Astrocyte of the hippocampus (primary cell): ENCODE measurements around the gene UBE2R2.

Experiments used
- DNase-seq: peaks from one replicate; pipeline ENCODE4 v3.0.0; 2011; ENCODE audit warnings: low read depth, low spot score

UBE2R2 gene

DNA sequence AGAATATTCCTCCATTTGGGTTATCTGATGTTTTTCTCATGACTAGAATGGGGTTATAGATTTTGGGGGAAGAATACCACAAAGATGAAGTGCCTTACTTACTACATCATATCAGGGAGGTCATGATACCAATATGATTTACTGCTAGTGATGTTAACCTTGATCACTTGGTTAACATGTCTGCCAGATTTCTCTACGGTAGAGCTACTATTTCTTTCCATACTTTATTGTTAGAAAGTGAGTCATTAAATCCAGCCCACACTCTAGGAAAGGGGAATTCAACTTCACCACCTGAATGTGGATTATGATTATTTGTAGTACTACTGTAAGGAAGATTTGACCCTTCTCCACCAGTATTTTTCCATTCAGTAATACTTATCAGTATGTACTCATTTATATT lies 64.7 kb downstream of the UBE2R2 start:
- peak; percentile 42 for DNase-seq

- DNase-seq, result peak; percentile 78
Observed at GRCh38 chr9:33884856-33885701, 68.1 kb downstream of the UBE2R2 start.

- no peak for DNase-seq
Observed at GRCh38 chr9:33885948-33886347, 69.0 kb downstream of the UBE2R2 start.

DNA sequence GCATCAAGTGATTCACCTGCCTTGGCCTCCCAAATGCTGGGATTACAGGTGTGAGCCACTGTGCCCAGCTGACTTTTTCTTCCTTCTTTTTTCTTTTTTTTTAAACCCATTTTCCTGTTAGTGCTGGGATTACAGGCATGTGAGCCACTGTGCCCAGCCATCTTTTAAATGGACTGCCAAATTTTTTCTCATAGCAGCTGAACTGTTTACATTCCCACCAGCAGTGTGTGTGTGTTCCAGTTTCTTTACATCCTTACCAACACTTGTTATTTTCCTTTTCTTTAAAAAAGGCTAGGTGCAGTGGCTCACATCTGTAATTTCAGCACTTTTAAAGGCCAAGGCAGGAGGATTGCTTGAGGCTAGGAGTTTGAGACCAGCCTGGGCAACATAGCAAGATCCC lies 76.9 kb downstream of the UBE2R2 start:
- DNase-seq, result no peak

GRCh38 chr9:33894316-33894715 lies 77.4 kb downstream of the UBE2R2 start:
- no peak for DNase-seq

GRCh38 chr9:33903157-33903780 lies 86.3 kb downstream of the UBE2R2 start:
- DNase-seq, result no peak

- peak; percentile 24 for DNase-seq
Observed at GRCh38 chr9:33905137-33905536, 88.2 kb downstream of the UBE2R2 start.

DNA sequence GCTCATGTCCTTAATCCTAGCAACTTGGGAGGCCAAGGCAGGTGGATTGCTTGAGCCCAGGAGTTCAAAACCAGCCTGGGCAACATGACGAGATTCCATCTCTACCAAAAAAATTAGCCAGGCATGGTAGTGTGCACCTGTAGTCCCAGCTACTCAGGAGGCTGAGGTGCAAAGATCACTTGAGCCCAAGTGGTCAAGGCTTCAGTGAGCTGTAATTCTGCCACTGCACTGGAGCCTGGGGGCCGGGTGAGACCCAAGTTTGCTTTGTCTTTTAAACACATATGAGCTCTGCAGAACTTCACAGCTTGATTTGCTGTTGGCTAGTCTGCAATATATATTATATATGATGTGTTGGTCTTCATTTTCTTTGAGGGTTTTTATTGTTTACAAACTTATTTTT lies 89.8 kb downstream of the UBE2R2 start:
- no peak for DNase-seq

- no peak for DNase-seq
Observed at GRCh38 chr9:33907347-33907746, 90.4 kb downstream of the UBE2R2 start.

DNA sequence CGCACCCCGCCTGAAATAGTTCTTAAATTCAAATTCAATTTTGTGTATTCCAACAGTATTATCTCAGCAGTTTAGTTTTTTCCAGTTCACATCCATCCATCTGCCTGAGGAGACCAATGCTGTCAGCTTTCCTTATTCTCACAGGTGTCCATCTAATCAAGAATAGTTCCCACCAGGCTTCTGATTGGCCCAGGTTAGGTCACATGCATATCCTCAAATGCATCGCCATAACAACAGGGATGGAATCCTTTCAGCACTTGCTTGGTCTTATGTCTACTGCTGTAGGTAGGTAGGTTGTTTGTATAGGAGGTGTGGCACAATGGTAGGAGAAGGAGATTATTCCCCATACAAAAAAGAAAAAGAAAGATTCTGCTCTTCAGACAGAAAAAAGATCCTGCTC lies 91.2 kb downstream of the UBE2R2 start:
- no peak for DNase-seq

- DNase-seq, result no peak
Observed at GRCh38 chr9:33908749-33909148, 91.8 kb downstream of the UBE2R2 start.

- no peak for DNase-seq
Observed at GRCh38 chr9:33913541-33913940, 96.6 kb downstream of the UBE2R2 start.

- no peak for DNase-seq
Observed at GRCh38 chr9:33914887-33915628, 98.1 kb downstream of the UBE2R2 start.

DNA sequence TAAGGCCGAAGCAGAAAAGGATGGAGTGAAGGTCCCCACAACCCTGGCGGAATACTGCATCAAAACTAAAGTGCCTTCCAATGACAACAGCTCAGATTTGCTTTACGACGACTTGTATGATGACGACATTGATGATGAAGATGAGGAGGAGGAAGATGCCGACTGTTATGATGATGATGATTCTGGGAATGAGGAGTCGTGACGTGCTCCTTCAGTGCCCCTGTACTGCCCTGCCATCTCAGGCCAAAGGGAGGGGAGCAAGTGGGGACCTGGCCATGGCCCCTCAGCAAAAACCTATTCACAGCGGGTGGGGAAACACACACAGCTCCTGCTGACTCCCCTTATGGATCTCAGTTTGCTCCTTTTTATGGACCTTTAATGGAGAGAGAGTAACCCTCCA lies 100.1 kb downstream of the UBE2R2 start:
- no peak for DNase-seq

DNA sequence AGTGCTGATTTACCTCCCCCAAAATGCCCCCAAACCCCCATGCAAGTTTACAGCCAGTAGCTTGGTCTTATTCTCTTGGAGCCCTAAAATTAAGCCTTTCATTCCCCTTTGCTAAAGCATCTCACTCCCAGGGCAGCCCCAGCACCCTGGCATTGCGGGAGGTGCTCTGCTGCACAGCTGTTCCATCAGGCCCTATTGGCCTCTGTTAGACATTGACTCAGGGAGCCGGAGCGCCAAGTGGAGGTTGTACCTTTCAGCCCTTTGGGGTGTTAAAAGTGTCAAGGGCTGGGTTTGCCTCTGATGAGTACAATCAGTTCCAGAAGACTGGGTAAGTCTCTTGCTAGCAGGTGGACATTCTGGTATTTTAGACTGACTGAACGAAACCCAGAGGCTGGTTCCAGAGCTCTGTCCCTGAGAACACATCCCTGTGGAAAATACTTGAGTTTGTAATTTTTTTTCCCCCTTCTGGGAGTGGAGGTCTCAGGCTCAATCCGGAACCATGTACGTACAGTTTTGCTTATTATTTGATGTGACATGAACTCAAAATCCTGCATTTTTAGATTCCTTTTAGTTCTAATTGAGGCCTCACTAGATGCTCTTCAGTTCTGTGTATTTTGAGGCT lies 102.4 kb downstream of the UBE2R2 start:
- DNase-seq, result no peak

- peak; percentile 27 for DNase-seq
Observed at GRCh38 chr9:33921967-33922895, 105.3 kb downstream of the UBE2R2 start.

GRCh38 chr9:33923079-33923478 lies 106.1 kb downstream of the UBE2R2 start:
- no peak for DNase-seq

GRCh38 chr9:33923998-33924701 lies 107.2 kb downstream of the UBE2R2 start:
- DNase-seq, result no peak

DNA sequence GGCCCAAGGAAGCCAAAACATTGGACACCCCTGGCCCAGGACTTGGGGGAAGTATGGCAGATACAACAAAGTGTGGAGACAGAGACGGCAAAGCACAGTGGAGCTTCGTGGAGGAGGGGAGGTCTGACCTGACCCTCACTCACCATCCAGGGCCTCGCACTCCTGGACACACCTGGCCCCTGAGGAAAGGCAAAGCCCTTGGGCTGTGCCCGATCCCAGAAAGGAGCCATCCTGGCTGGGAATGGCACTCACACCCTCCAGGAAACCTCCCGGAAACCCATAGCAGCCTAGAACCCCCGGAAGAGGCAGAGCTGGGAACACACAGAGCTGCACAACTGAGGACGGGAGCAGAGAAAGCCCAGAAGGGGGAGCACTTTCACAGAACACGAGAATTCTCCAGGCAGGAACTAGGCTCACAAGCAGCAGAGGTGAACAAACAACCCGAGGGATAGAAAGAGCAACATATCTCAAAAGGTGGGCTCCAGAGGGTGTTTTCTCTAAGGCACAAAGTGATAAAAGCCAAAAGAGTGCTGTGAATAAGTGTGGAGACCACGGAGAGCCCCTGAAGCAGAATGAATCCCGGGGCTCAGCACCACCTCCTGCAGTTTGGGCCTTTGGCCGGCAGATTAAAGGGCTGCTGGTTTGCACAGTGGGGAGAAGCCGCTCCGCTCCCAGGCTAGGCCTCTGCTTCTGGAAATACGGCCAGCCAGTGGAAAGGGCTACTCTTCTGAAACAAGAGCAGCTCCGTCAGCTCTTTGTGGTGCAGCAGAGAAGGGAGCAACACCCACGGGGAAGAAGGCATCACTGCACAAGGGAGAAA lies 108.2 kb downstream of the UBE2R2 start:
- peak; percentile 77 for DNase-seq
